GM19395 (cell line): ENCODE measurements around the gene NAGK.
"Not testable (repeated sequence)": the region's sequence is repeated elsewhere in the genome, so short reads cannot be mapped to it uniquely, and the experiment has no call there.

Source experiments
- ATAC-seq: cut with Tn5 transposase; IDR thresholded peaks from one replicate; pipeline ENCODE4 v1.9.1; 2021; ENCODE audit warnings: mild to moderate bottlenecking, moderate library complexity; ENCODE audit not compliant: unreplicated experiment

Gene NAGK

DNA sequence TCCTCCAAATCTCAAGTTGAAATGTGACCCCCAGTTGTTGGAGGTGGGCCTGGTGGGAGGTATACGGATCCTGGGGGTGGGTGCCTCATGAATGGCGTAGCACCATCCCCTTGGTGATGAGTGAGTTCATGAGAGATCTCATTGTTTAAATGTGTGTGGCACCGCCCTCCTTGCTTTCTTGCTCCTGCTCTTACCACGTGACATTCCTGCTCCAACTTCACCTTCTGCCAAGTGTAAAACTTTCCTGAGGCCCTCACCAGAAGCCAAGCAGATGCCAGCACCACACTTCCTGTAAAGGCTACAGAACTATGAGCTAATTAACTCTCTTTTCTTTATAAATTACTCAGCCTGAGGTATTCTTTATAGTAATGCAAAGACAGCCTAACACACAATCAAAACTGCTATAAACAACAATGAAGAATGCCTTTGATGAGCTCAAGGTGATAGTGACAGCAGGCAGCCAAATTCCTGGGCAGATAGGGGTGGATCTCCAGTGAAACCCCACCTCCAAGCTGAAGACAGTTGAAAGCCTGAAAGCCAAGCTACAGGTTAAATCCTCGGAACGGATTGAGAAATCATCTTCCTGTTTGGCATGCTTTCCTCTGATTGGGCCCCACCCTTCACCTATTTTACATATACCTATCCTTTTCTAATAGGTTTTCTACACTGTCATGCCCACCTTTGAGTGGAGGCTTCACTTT lies 34.7 kb downstream of the NAGK start:
- ATAC-seq: no peak

GRCh38 chr2:71103809-71104208 lies 35.4 kb downstream of the NAGK start:
- no peak for ATAC-seq

- not testable (repeated sequence) for ATAC-seq
Observed at GRCh38 chr2:71106463-71106862, 38.0 kb downstream of the NAGK start.

DNA sequence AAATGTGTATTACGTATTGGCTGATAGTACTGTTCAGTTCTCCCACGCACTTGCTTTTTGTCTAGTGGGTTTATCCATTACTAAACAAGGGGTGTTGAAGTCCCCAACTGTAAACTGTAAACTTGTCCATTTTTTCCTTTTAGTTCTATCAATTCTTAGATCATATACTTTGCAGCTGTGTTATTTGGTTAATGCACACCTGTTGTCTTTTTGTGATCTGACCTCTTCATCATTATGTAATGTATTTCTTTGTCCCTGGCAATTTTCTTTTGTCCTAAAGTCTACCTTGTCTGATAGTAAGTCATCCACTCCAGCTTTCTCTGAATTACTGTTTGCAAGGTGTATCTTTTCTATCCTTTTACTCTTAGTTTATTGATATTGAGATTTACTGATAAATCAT lies 39.6 kb downstream of the NAGK start:
- no peak for ATAC-seq

DNA sequence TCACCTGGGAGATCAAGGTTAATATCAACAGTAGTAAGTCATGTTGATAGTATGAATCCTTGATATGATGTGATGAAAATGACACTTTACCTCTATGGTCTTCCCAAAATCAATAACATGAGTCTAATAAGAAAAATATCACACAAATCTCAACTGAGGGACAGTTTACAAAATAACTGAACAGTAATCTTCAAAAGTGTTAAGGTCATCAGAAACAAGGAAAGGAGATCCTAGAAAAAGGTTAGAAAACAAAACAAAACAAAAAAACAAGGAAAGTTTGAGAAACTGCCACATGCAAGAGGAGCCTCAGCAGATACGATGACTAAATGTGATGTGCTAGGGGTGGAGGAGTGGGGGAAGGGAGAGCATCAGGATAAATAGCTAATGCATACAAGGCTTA lies 45.4 kb downstream of the NAGK start:
- no peak for ATAC-seq

GRCh38 chr2:71117063-71117462 lies 48.6 kb downstream of the NAGK start:
- no peak for ATAC-seq

DNA sequence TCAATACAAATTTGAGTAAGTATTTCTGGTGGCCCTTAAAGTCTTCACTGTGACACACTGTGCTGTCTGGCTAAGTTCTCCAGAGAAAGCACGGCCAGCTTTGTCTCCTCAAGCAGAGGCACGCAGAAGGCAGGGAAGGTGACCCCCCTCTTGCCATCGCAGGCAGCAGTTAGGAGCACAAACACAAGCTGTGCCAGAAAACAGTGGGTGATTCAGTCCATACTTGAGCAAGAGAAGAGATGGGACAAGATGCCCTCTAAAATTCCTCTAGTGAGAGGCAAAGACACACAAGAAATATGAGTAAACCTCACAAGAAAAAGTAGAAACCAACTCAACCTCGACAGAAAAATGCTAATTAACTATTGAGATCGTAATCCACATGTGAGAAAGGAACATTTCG lies 51.7 kb downstream of the NAGK start:
- ATAC-seq: no peak

DNA sequence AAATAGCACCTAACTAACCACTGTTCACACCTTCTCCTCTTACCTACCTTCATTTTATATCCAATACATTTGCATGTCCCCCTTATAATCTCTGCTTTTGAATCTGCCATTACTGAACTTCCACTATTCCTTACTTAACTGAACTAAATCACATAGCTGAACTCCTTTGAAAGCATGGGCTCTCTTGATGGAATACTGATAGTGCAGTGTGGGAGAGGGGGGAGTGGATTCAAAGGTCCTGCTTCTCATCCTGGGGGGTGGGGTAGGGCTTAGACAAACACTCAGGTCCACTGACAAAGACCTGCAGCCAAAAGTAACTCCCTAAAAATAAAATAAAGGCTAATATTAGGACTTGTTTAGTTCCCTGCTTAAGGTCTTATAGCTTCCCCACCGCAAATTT lies 53.0 kb downstream of the NAGK start:
- no peak for ATAC-seq

GRCh38 chr2:71122387-71123298 lies 54.2 kb downstream of the NAGK start:
- ATAC-seq: no peak

- no peak for ATAC-seq
Observed at GRCh38 chr2:71125506-71126294, 57.3 kb downstream of the NAGK start.

GRCh38 chr2:71126957-71127356 lies 58.5 kb downstream of the NAGK start:
- no peak for ATAC-seq
